Epidermal melanocyte (primary cell): ENCODE results near the gene CHRM3.
"Not testable (repeated sequence)": the region's sequence is repeated elsewhere in the genome, so short reads cannot be mapped to it uniquely, and the experiment has no call there.

Source experiments
- DNase-seq: peaks from one replicate; pipeline ENCODE4 v3.0.0; 2011; ENCODE audit warnings: low spot score; ENCODE audit not compliant: insufficient read length

CHRM3 gene

GRCh38 chr1:239386453-239387303 is at the start of gene CHRM3:
Gene CHRM3, plus strand, starts transcription at chr1:239386568. Its CDS starts 520,884 bp downstream, at chr1:239907452.
- DNase-seq, result no peak

- no peak for DNase-seq
Measured at GRCh38 chr1:239337799-239338430, 48.5 kb upstream of the CHRM3 start.

- no peak for DNase-seq
Measured at GRCh38 chr1:239347776-239348175, 38.6 kb upstream of the CHRM3 start.

- DNase-seq, result no peak
Measured at GRCh38 chr1:239348635-239349353, 37.6 kb upstream of the CHRM3 start.

GRCh38 chr1:239349699-239350098 is 36.7 kb upstream of the CHRM3 start:
- no peak for DNase-seq

GRCh38 chr1:239353536-239353935 is 32.8 kb upstream of the CHRM3 start:
- DNase-seq, result no peak

- DNase-seq, result no peak
Measured at GRCh38 chr1:239354231-239354630, 32.1 kb upstream of the CHRM3 start.

DNA sequence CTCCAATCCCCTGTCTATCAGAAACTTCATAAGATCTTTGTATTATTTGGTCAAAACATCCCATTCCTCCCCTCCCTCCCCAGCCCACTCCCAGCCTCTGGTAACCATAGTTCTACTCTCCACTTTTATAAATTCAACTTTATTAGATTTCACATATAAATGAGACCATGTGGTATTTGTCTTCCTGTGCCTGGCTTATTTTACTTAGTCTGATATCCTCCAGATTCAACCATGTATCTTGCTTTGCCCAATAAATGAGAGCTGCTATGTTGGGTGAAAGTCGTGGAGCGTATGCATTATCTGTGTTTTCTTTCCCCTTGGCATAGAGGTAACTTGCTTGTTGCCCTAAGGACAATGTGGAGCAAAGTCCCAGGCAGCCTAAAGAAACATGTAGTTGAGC is 28.5 kb upstream of the CHRM3 start:
- DNase-seq, result no peak

DNA sequence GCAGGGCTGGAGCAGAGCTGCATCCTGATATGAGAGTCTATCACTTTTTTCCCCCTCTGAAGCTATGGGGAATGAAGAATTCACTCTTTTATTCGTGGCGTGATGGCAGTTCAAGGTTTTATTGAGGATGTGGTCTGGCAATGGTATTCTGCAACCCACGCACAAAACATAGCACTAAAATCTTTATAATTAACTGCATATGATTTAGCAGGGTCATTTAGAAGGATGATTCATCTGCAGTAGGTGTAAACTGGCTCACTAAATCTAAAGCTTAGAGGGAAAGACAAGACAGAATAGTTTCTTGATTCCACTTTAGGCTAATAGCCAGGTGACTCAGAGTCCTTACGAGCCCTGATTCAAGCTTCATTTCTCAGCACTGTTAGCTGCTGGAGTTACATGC is 25.0 kb upstream of the CHRM3 start:
- no peak for DNase-seq

DNA sequence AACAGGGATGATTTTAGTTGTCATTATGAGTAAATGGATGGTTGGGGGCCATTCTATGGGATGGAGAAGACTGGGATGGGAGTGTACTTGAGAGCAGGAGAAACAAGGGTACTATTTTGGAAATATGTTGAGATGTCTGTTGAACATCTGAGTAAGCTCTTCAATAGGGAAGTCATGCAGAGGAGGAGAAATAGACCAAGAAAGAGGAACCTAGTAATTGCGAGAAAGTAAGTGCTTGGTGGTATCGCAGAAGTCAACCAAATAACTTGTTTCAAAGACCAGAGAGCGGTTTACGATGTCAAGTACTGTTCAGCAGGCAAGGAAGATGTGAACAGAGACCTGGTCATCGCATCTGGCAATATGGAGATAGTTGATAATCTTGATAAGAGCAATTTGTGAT is 22.4 kb upstream of the CHRM3 start:
- DNase-seq, result no peak

- no peak for DNase-seq
Measured at GRCh38 chr1:239367196-239367810, 19.1 kb upstream of the CHRM3 start.

- DNase-seq, result no peak
Measured at GRCh38 chr1:239368436-239369109, 17.8 kb upstream of the CHRM3 start.

- not testable (repeated sequence) for DNase-seq
Measured at GRCh38 chr1:239370869-239371268, 15.5 kb upstream of the CHRM3 start.

DNA sequence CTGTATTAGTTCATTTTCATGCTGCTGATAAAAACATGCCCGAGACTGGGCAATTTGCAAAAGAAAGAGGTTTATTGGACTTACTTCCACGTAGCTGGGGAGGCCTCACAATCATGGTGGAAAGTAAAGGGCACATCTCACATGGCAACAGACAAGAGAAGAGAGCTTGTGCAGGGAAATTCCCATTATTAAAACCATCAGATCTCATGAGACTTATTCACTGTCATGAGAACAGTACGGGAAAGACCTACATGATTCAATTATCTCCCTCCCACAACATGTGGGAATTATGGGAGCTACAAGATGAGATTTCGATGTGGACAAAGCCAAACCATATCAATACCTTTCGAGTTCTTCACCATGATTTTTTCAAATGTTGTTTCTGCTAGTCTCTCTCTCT is 3.7 kb upstream of the CHRM3 start:
- no peak for DNase-seq

DNA sequence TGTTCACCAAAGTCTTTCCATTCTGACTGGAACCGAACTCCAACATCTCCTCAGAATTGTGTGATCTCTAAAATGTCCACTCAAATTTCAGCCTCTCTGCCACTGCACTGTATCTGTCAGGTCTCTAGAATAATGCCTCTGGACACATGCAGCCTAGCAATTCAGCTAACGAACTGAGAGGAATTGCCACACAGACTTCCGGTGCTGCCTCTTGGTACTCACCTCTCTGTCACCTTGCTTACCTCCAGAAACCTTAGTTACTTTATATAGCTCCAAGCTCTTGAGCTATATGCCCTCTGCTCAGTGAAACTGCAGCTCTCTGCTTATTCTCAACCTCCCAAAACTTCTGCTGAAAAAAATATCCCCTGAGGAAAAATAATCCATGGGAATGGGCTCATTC is 2.7 kb upstream of the CHRM3 start:
- DNase-seq, result no peak

DNA sequence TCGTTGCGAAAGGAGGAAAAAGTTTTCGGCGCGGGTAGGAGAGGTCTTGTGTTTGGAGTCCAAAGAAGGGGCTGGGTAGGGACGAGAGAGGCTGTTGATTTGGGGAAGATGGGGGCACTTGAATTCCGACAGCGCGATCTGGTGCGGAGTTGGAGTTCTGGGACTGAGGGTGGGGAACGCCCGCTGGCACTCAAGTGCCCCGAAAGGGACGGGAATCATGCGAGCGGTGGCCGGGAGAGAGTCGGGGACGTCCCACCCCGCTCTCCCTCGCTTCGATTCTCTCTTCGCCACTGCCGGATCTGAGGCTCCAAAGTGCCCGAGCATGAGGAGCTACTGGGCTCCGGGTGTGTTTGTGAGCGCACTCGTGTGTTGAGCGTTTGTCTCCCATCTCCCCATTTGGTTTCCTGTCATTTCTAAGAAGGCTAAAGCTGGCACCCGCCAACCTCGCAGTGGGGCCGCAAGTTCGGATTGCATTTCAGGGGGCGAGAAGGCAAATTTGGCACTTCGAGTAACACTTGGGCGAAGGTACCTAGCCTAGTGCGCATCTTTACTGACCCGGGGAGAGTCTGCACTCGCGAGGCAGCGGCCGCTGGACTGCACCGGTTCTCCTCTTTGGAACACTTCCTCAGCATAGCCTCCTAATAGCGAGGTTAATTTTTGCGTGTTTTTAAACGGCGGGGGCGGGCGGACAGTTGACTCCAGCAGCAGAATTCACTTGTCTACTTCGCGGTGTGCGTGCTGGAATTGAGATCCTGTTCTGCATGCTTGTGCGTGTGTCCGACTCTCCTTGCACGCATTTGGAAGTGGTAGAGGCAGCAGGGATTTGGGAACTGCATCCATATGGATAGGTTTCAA is 1.2 kb downstream of the CHRM3 start:
- DNase-seq, result no peak

- no peak for DNase-seq
Measured at GRCh38 chr1:239388159-239388485, 1.8 kb downstream of the CHRM3 start.

DNA sequence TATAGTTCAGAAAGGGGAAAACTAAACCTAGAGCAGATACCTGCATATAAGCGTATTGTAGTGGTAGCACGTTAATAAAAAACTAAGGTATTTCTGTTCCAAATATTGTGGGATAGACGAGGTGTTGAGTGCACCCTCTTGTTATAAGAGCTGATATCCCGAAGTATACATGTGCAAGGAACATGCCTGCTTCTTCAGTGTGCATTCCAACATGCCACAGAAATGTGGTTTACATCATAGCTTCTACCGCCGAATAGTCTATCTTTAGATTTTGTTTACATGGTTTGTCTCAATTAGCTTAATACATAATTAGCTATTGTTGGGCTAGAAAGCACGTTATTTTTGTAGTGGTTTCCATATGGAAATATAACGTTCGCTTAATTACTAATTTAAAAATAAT is 2.2 kb downstream of the CHRM3 start:
- DNase-seq, result no peak

DNA sequence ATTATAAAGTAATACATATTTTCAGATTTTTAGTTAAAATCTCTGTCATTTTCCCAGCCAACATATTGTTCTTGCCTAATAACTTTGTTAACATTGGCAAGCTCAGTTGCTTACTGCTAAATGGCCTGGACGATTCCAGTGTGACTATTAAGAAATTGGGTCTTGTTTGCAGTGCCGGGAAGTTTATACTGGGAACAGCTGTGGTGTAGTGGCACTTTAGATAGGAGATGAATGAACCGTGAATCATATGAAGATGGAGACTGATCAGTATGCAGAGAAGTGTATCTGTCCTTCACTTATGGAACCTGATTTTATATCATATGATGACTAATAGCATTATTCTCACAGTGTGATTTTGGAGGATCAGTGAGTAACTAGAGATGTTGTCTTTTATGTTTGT is 3.3 kb downstream of the CHRM3 start:
- DNase-seq, result no peak

GRCh38 chr1:239392271-239392670 is 5.9 kb downstream of the CHRM3 start:
- no peak for DNase-seq

DNA sequence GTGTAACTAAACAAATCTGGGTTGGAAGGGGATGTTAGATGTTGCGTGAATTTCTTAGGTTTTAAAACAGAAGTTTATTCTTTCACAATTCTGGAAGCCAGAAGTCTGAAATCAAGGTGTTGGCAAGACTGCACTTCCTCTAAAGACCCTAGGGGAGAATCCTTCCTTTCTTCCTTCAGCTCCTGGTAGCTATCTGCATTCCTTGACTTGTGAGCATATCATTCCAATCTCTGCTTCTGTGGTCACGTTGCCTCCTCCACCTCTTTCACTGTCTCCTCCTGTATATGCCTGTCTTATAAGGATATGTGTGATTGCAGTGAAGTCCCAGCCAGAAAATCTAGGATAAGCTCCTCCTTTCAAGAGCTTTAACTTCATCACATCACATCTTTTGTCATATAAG is 7.7 kb downstream of the CHRM3 start:
- DNase-seq, result no peak
